ENCODE measurements around the gene RUSF1. TPM values are rescaled to one million over a fixed set of nuclear protein-coding genes. Genes with fewer than 3 reads are reported as not detected.

Gene RUSF1
- total and polyA plus RNA-seq, 9 of the 15 experiments (the other 6 are each of a cell fraction or from before 2014, with no cell fraction given), result 0.80 to 52.8 (median 27.6) TPM

Other genes with a start within 250 kb of the RUSF1 start
Only the 7 nearest of the 9 such genes appear.
- gene ITGAD, start 115.1 kb downstream of the RUSF1 start, total RNA-seq (2014; rRNA removed), result not detected in 2 replicates
- gene ITGAD, start 115.1 kb downstream of the RUSF1 start, total RNA-seq (2014; rRNA removed; fragmentation: Illumina TruSeq; extraction: Trizol), result not detected in 2 replicates
- gene ITGAD, start 115.1 kb downstream of the RUSF1 start, total RNA-seq (2015; rRNA removed; fragmentation: Illumina TruSeq; extraction: Trizol), result not detected in 2 replicates
- gene ITGAD, start 115.1 kb downstream of the RUSF1 start, total RNA-seq (2021), result not detected in 2 replicates
- gene ITGAD, start 115.1 kb downstream of the RUSF1 start, polyA plus RNA-seq (2011; rRNA removed), result not detected in 2 replicates
- not detected in 2 replicates for gene ITGAD, start 115.1 kb downstream of the RUSF1 start, polyA plus RNA-seq (2014; fragmentation: Illumina TruSeq; extraction: Trizol)
- gene ITGAD, start 115.1 kb downstream of the RUSF1 start, polyA plus RNA-seq (2014; fragmentation: Nextera tagmentation; extraction: Ambion mirVana), result not detected
- not detected in 2 replicates for gene ITGAD, start 115.1 kb downstream of the RUSF1 start, polyA plus RNA-seq (2014; rRNA removed)
- gene COX6A2, start 80.0 kb downstream of the RUSF1 start, total RNA-seq (2014; rRNA removed), result not detected in 2 replicates
- not detected in 2 replicates for gene COX6A2, start 80.0 kb downstream of the RUSF1 start, total RNA-seq (2014; rRNA removed; fragmentation: Illumina TruSeq; extraction: Trizol)
- gene COX6A2, start 80.0 kb downstream of the RUSF1 start, total RNA-seq (2015; rRNA removed; fragmentation: Illumina TruSeq; extraction: Trizol), result not detected in 2 replicates
- gene COX6A2, start 80.0 kb downstream of the RUSF1 start, total RNA-seq (2021), result not detected in 2 replicates
- not detected in 2 replicates for gene COX6A2, start 80.0 kb downstream of the RUSF1 start, polyA plus RNA-seq (2011; rRNA removed)
- not detected in 2 replicates for gene COX6A2, start 80.0 kb downstream of the RUSF1 start, polyA plus RNA-seq (2014; fragmentation: Illumina TruSeq; extraction: Trizol)
- not detected for gene COX6A2, start 80.0 kb downstream of the RUSF1 start, polyA plus RNA-seq (2014; fragmentation: Nextera tagmentation; extraction: Ambion mirVana)
- not detected in 2 replicates for gene COX6A2, start 80.0 kb downstream of the RUSF1 start, polyA plus RNA-seq (2014; rRNA removed)
- gene ZNF843, start 65.6 kb downstream of the RUSF1 start, total RNA-seq (2014; rRNA removed), result not detected in 2 replicates
- gene ZNF843, start 65.6 kb downstream of the RUSF1 start, total RNA-seq (2014; rRNA removed; fragmentation: Illumina TruSeq; extraction: Trizol), result not detected in 2 replicates
- not detected in 2 replicates for gene ZNF843, start 65.6 kb downstream of the RUSF1 start, total RNA-seq (2015; rRNA removed; fragmentation: Illumina TruSeq; extraction: Trizol)
- 0.13 TPM in 1 of 2 replicates, not detected in the other for gene ZNF843, start 65.6 kb downstream of the RUSF1 start, total RNA-seq (2021)
- 0.03 and 0.06 TPM in 2 replicates for gene ZNF843, start 65.6 kb downstream of the RUSF1 start, polyA plus RNA-seq (2011; rRNA removed)
- gene ZNF843, start 65.6 kb downstream of the RUSF1 start, polyA plus RNA-seq (2014; fragmentation: Illumina TruSeq; extraction: Trizol), result 0.04 and 0.07 TPM in 2 replicates
- gene ZNF843, start 65.6 kb downstream of the RUSF1 start, polyA plus RNA-seq (2014; fragmentation: Nextera tagmentation; extraction: Ambion mirVana), result under 1 TPM in 1 of 2 experiments, not detected in 1; 0.06 TPM
- gene ZNF843, start 65.6 kb downstream of the RUSF1 start, polyA plus RNA-seq (2014; rRNA removed), result not detected in 2 replicates
- gene ARMC5, start 48.9 kb downstream of the RUSF1 start, total RNA-seq (2014; rRNA removed), result 10.3 and 11.8 TPM in 2 replicates
- gene ARMC5, start 48.9 kb downstream of the RUSF1 start, total RNA-seq (2014; rRNA removed; fragmentation: Illumina TruSeq; extraction: Trizol), result 1.2 and 1.9 TPM in 2 replicates
- gene ARMC5, start 48.9 kb downstream of the RUSF1 start, total RNA-seq (2015; rRNA removed; fragmentation: Illumina TruSeq; extraction: Trizol), result 5.0 and 6.6 TPM in 2 replicates
- gene ARMC5, start 48.9 kb downstream of the RUSF1 start, total RNA-seq (2021), result 13.2 and 13.5 TPM in 2 replicates
- 2.1 and 5.6 TPM in 2 replicates for gene ARMC5, start 48.9 kb downstream of the RUSF1 start, polyA plus RNA-seq (2011; rRNA removed)
- gene ARMC5, start 48.9 kb downstream of the RUSF1 start, polyA plus RNA-seq (2014; fragmentation: Illumina TruSeq; extraction: Trizol), result 1.8 and 4.8 TPM in 2 replicates
- under 1 TPM; 0.11 to 0.17 TPM for gene ARMC5, start 48.9 kb downstream of the RUSF1 start, polyA plus RNA-seq (2014; fragmentation: Nextera tagmentation; extraction: Ambion mirVana)
- 8.4 and 9.5 TPM in 2 replicates for gene ARMC5, start 48.9 kb downstream of the RUSF1 start, polyA plus RNA-seq (2014; rRNA removed)
- gene TGFB1I1, start 36.2 kb downstream of the RUSF1 start, total RNA-seq (2014; rRNA removed), result 0.53 and 0.91 TPM in 2 replicates
- gene TGFB1I1, start 36.2 kb downstream of the RUSF1 start, total RNA-seq (2014; rRNA removed; fragmentation: Illumina TruSeq; extraction: Trizol), result 0.11 and 0.29 TPM in 2 replicates
- 0.25 and 0.26 TPM in 2 replicates for gene TGFB1I1, start 36.2 kb downstream of the RUSF1 start, total RNA-seq (2015; rRNA removed; fragmentation: Illumina TruSeq; extraction: Trizol)
- 0.64 and 0.85 TPM in 2 replicates for gene TGFB1I1, start 36.2 kb downstream of the RUSF1 start, total RNA-seq (2021)
- 0.04 and 0.08 TPM in 2 replicates for gene TGFB1I1, start 36.2 kb downstream of the RUSF1 start, polyA plus RNA-seq (2011; rRNA removed)
- gene TGFB1I1, start 36.2 kb downstream of the RUSF1 start, polyA plus RNA-seq (2014; fragmentation: Illumina TruSeq; extraction: Trizol), result 0.62 and 0.73 TPM in 2 replicates
- under 1 TPM; 0.06 TPM for gene TGFB1I1, start 36.2 kb downstream of the RUSF1 start, polyA plus RNA-seq (2014; fragmentation: Nextera tagmentation; extraction: Ambion mirVana)
- gene TGFB1I1, start 36.2 kb downstream of the RUSF1 start, polyA plus RNA-seq (2014; rRNA removed), result 0.19 and 0.54 TPM in 2 replicates
- not detected in 2 replicates for gene SLC5A2, start 25.3 kb downstream of the RUSF1 start, total RNA-seq (2014; rRNA removed)
- gene SLC5A2, start 25.3 kb downstream of the RUSF1 start, total RNA-seq (2014; rRNA removed; fragmentation: Illumina TruSeq; extraction: Trizol), result not detected in 2 replicates
- gene SLC5A2, start 25.3 kb downstream of the RUSF1 start, total RNA-seq (2015; rRNA removed; fragmentation: Illumina TruSeq; extraction: Trizol), result not detected in 2 replicates
- gene SLC5A2, start 25.3 kb downstream of the RUSF1 start, total RNA-seq (2021), result 0.07 TPM in 1 of 2 replicates, not detected in the other
- gene SLC5A2, start 25.3 kb downstream of the RUSF1 start, polyA plus RNA-seq (2011; rRNA removed), result not detected in 2 replicates
- gene SLC5A2, start 25.3 kb downstream of the RUSF1 start, polyA plus RNA-seq (2014; fragmentation: Illumina TruSeq; extraction: Trizol), result not detected in 2 replicates
- 1 to 10 TPM; 2.2 to 2.7 TPM for gene SLC5A2, start 25.3 kb downstream of the RUSF1 start, polyA plus RNA-seq (2014; fragmentation: Nextera tagmentation; extraction: Ambion mirVana)
- not detected in 2 replicates for gene SLC5A2, start 25.3 kb downstream of the RUSF1 start, polyA plus RNA-seq (2014; rRNA removed)
- gene AHSP, start 19.5 kb upstream of the RUSF1 start, total RNA-seq (2014; rRNA removed), result 23.3 and 25.8 TPM in 2 replicates
- 18.1 and 21.6 TPM in 2 replicates for gene AHSP, start 19.5 kb upstream of the RUSF1 start, total RNA-seq (2014; rRNA removed; fragmentation: Illumina TruSeq; extraction: Trizol)
- 12.0 and 13.0 TPM in 2 replicates for gene AHSP, start 19.5 kb upstream of the RUSF1 start, total RNA-seq (2015; rRNA removed; fragmentation: Illumina TruSeq; extraction: Trizol)
- gene AHSP, start 19.5 kb upstream of the RUSF1 start, total RNA-seq (2021), result 21.3 TPM in 2 replicates
- 6.1 and 6.6 TPM in 2 replicates for gene AHSP, start 19.5 kb upstream of the RUSF1 start, polyA plus RNA-seq (2011; rRNA removed)
- 23.3 and 45.7 TPM in 2 replicates for gene AHSP, start 19.5 kb upstream of the RUSF1 start, polyA plus RNA-seq (2014; fragmentation: Illumina TruSeq; extraction: Trizol)
- gene AHSP, start 19.5 kb upstream of the RUSF1 start, polyA plus RNA-seq (2014; fragmentation: Nextera tagmentation; extraction: Ambion mirVana), result 10 to 100 TPM; 82.9 to 99.1 TPM
- gene AHSP, start 19.5 kb upstream of the RUSF1 start, polyA plus RNA-seq (2014; rRNA removed), result 29.6 and 30.7 TPM in 2 replicates

All from K562 (cell line).